IPS-18c (cell line): ENCODE results near the gene TANC1.

Experiments used
- H3K4me3 ChIP-seq: 2 replicates; pipeline ENCODE4 v1.7.0; 2013; ENCODE audit warnings: low read depth, mild to moderate bottlenecking, low read length, moderate library complexity; ENCODE audit not compliant: insufficient read depth
- H3K9me3 ChIP-seq: one replicate; pipeline ENCODE4 v1.6.1; 2013; ENCODE audit warnings: mild to moderate bottlenecking, low read length, moderate library complexity; ENCODE audit not compliant: control insufficient read depth, insufficient read depth

TANC1 gene

GRCh38 chr2:159108181-159108893 lies 139.9 kb downstream of the TANC1 start:
- H3K4me3 ChIP-seq = no peak overlapping the region
- H3K9me3 ChIP-seq = no peaks in the 10 kb centered on the region

- no peaks in the 10 kb centered on the region for H3K9me3 ChIP-seq
Measured at GRCh38 chr2:159109517-159109916, 141.1 kb downstream of the TANC1 start.

GRCh38 chr2:159110784-159111183 lies 142.3 kb downstream of the TANC1 start:
- Histone ChIP-seq H3K9me3 (no peaks in the 10 kb centered on the region), H3K4me3 (no peak overlapping the region)

More at GRCh38 chr2:159109517-159109916, 141.1 kb downstream of the TANC1 start:
- H3K4me3 ChIP-seq = no peak overlapping the region

GRCh38 chr2:159111346-159111927 lies 143.0 kb downstream of the TANC1 start:
- H3K4me3 ChIP-seq = no peak overlapping the region
- no peaks in the 10 kb centered on the region for H3K9me3 ChIP-seq

- H3K9me3 ChIP-seq = no peaks in the 10 kb centered on the region
Measured at GRCh38 chr2:159114835-159115234, 146.4 kb downstream of the TANC1 start.

GRCh38 chr2:159116922-159117321 lies 148.5 kb downstream of the TANC1 start:
- Histone ChIP-seq H3K4me3 (no peak overlapping the region), H3K9me3 (no peaks in the 10 kb centered on the region)

More at GRCh38 chr2:159114835-159115234, 146.4 kb downstream of the TANC1 start:
- H3K4me3 ChIP-seq = no peak overlapping the region

- H3K4me3 ChIP-seq = no peak overlapping the region
Measured at GRCh38 chr2:159117658-159118057, 149.2 kb downstream of the TANC1 start.

GRCh38 chr2:159118115-159118858 lies 149.8 kb downstream of the TANC1 start:
- H3K4me3 ChIP-seq = no peak overlapping the region

More at GRCh38 chr2:159117658-159118057, 149.2 kb downstream of the TANC1 start:
- H3K9me3 ChIP-seq = no peaks in the 10 kb centered on the region

GRCh38 chr2:159118859-159119500 lies 150.5 kb downstream of the TANC1 start:
- H3K9me3 ChIP-seq = no peaks in the 10 kb centered on the region
- H3K4me3 ChIP-seq = no peak overlapping the region

More at GRCh38 chr2:159118115-159118858, 149.8 kb downstream of the TANC1 start:
- H3K9me3 ChIP-seq = no peaks in the 10 kb centered on the region

- H3K9me3 ChIP-seq = no peaks in the 10 kb centered on the region
- no peak overlapping the region for H3K4me3 ChIP-seq
Measured at GRCh38 chr2:159119652-159120257, 151.3 kb downstream of the TANC1 start.

GRCh38 chr2:159123786-159124185 lies 155.3 kb downstream of the TANC1 start:
- Histone ChIP-seq H3K9me3 (no peaks in the 10 kb centered on the region), H3K4me3 (no peak overlapping the region)

GRCh38 chr2:159124441-159124911 lies 156.0 kb downstream of the TANC1 start:
- H3K4me3 ChIP-seq = no peak overlapping the region
- no peaks in the 10 kb centered on the region for H3K9me3 ChIP-seq

- no peaks in the 10 kb centered on the region for H3K9me3 ChIP-seq
- H3K4me3 ChIP-seq = no peak overlapping the region
Measured at GRCh38 chr2:159124931-159125467, 156.6 kb downstream of the TANC1 start.

- H3K9me3 ChIP-seq = no peaks in the 10 kb centered on the region
- no peak overlapping the region for H3K4me3 ChIP-seq
Measured at GRCh38 chr2:159125858-159126257, 157.4 kb downstream of the TANC1 start.

- Histone ChIP-seq H3K9me3 (no peaks in the 10 kb centered on the region), H3K4me3 (no peak overlapping the region)
Measured at GRCh38 chr2:159126432-159127022, 158.1 kb downstream of the TANC1 start.

GRCh38 chr2:159128191-159128590 lies 159.8 kb downstream of the TANC1 start:
- Histone ChIP-seq H3K4me3 (no peak overlapping the region), H3K9me3 (no peaks in the 10 kb centered on the region)
